22Rv1 (cell line): ENCODE data around the gene XPC.

ENCODE experiments used
- CTCF ChIP-seq: fragments of 450-650 bp; IDR thresholded peaks from 2 replicates; pipeline ENCODE4 v1.5.1; 2017; ENCODE audit warnings: mild to moderate bottlenecking
- ZFX ChIP-seq: fragments of 450-650 bp; IDR thresholded peaks from 2 replicates; pipeline ENCODE4 v1.6.1; 2017; ENCODE audit warnings: antibody characterized with exemption, borderline replicate concordance

- TF ChIP-seq CTCF (no peak), ZFX (no peak)
These were observed 30.1 kb downstream of the XPC start for GRCh38 chr3:14148041-14148985.
